ENCODE results near the gene C11orf65.

Gene C11orf65

DNA sequence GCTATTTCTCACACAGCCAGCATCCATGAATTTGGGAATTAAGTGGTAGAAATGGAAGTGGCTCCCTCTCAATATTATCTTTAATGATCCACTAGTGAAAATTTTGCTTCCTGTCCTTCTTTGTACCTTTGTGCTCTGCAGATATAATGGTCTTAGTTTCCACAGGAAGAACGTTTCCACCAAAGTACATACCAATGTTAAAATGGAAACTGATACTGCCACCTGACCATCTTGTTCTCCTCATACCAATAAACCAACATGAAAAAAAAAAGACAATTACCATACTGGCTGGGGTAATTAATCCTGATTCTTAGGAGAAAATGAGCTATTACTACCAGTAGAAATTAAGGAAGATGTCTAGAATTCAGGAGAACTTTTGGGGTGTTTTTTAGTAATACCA, 32.3 kb downstream of the C11orf65 start:
- no peak overlapping the region for H3K4me3 ChIP-seq (replicated peaks; ENCODE audit: insufficient read depth, low read length)
- H3K27me3 ChIP-seq (ENCODE audit: insufficient read depth, poor library complexity, severe bottlenecking), result no peaks in the 10 kb centered on the region
- TF ChIP-seq SPI1 (IDR thresholded peaks at IDR 0.05; ENCODE audit: borderline replicate concordance, low read depth) (no peak), GABPA (IDR thresholded peaks at IDR 0.05; ENCODE audit: low read depth) (no peak), POLR2AphosphoS5 (IDR thresholded peaks at IDR 0.05; ENCODE audit: low read depth) (no peak)
- TF ChIP-seq, protein P1, sequence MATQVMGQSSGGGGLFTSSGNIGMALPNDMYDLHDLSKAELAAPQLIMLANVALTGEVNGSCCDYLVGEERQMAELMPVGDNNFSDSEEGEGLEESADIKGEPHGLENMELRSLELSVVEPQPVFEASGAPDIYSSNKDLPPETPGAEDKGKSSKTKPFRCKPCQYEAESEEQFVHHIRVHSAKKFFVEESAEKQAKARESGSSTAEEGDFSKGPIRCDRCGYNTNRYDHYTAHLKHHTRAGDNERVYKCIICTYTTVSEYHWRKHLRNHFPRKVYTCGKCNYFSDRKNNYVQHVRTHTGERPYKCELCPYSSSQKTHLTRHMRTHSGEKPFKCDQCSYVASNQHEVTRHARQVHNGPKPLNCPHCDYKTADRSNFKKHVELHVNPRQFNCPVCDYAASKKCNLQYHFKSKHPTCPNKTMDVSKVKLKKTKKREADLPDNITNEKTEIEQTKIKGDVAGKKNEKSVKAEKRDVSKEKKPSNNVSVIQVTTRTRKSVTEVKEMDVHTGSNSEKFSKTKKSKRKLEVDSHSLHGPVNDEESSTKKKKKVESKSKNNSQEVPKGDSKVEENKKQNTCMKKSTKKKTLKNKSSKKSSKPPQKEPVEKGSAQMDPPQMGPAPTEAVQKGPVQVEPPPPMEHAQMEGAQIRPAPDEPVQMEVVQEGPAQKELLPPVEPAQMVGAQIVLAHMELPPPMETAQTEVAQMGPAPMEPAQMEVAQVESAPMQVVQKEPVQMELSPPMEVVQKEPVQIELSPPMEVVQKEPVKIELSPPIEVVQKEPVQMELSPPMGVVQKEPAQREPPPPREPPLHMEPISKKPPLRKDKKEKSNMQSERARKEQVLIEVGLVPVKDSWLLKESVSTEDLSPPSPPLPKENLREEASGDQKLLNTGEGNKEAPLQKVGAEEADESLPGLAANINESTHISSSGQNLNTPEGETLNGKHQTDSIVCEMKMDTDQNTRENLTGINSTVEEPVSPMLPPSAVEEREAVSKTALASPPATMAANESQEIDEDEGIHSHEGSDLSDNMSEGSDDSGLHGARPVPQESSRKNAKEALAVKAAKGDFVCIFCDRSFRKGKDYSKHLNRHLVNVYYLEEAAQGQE (IDR thresholded peaks at IDR 0.05; ENCODE audit: insufficient replicate concordance, low read depth), result no peak
- TF ChIP-seq, protein P2, sequence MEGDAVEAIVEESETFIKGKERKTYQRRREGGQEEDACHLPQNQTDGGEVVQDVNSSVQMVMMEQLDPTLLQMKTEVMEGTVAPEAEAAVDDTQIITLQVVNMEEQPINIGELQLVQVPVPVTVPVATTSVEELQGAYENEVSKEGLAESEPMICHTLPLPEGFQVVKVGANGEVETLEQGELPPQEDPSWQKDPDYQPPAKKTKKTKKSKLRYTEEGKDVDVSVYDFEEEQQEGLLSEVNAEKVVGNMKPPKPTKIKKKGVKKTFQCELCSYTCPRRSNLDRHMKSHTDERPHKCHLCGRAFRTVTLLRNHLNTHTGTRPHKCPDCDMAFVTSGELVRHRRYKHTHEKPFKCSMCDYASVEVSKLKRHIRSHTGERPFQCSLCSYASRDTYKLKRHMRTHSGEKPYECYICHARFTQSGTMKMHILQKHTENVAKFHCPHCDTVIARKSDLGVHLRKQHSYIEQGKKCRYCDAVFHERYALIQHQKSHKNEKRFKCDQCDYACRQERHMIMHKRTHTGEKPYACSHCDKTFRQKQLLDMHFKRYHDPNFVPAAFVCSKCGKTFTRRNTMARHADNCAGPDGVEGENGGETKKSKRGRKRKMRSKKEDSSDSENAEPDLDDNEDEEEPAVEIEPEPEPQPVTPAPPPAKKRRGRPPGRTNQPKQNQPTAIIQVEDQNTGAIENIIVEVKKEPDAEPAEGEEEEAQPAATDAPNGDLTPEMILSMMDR (IDR thresholded peaks at IDR 0.05; ENCODE audit: insufficient read depth, low read length), result no peak
- H3K27ac ChIP-seq (replicated peaks), result no peak overlapping the region
- DNase-seq (ENCODE audit: low read depth in 1 of 2, low spot score in 1 of 2), result no peak

DNA sequence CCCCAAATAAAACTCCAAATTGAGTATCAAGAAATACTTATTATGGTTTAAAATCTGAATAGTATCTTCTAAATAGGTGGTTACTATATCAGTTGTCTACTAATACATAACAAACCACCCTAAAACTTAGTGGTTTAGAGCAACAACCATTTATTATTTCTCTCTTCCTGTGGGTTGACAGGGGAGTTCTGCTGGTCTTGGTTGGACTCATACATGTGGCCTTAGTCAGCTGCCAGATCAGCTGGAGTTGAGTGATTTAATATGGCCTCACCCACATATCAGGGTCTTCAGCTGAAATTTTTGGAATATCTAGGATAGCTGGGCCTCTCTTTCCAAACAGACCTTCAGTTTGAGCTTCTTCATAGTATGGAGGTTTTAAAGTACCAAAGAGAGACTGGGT, 34.5 kb downstream of the C11orf65 start:
- DNase-seq (ENCODE audit: low read depth in 1 of 2, low spot score in 1 of 2), result no peak
- TF ChIP-seq, protein P1 (IDR thresholded peaks at IDR 0.05; ENCODE audit: insufficient replicate concordance, low read depth), result no peak
- TF ChIP-seq SPI1 (IDR thresholded peaks at IDR 0.05; ENCODE audit: borderline replicate concordance, low read depth) (no peak), GABPA (IDR thresholded peaks at IDR 0.05; ENCODE audit: low read depth) (no peak), POLR2AphosphoS5 (IDR thresholded peaks at IDR 0.05; ENCODE audit: low read depth) (no peak)
- TF ChIP-seq, protein P2 (IDR thresholded peaks at IDR 0.05; ENCODE audit: insufficient read depth, low read length), result no peak
- Histone ChIP-seq H3K4me3 (replicated peaks; ENCODE audit: insufficient read depth, low read length) (no peak overlapping the region), H3K27me3 (ENCODE audit: insufficient read depth, poor library complexity, severe bottlenecking) (no peaks in the 10 kb centered on the region), H3K27ac (replicated peaks) (no peak overlapping the region)

DNA sequence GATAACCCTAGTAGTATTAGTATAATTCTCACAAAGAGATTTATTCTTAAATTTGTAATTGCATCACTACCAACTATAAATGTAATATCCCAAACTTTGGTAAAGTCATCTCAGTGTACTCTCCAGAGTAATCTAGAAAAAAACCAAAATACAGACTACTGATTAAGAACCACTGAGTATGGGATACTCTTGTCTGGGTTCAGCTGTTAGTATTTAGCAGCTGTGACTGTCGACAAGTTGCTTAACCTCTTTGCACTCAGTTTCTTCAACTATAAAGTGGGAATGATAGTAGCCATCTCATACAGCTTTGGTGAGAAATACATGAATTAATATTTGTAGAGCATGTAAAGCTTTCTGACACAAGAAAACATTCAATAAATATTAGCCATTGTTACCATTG, 35.3 kb downstream of the C11orf65 start:
- no peak overlapping the region for H3K27ac ChIP-seq (replicated peaks)
- no peak overlapping the region for H3K4me3 ChIP-seq (replicated peaks; ENCODE audit: insufficient read depth, low read length)
- no peak for DNase-seq (ENCODE audit: low read depth in 1 of 2, low spot score in 1 of 2)

More for the DNA sequence above, 35.3 kb downstream of the C11orf65 start:
- TF ChIP-seq GABPA (IDR thresholded peaks at IDR 0.05; ENCODE audit: low read depth) (no peak), SPI1 (IDR thresholded peaks at IDR 0.05; ENCODE audit: borderline replicate concordance, low read depth) (no peak), POLR2AphosphoS5 (IDR thresholded peaks at IDR 0.05; ENCODE audit: low read depth) (no peak)
- TF ChIP-seq, protein P2 (IDR thresholded peaks at IDR 0.05; ENCODE audit: insufficient read depth, low read length), result no peak
- TF ChIP-seq, protein P1 (IDR thresholded peaks at IDR 0.05; ENCODE audit: insufficient replicate concordance, low read depth), result no peak
- H3K27me3 ChIP-seq (ENCODE audit: insufficient read depth, poor library complexity, severe bottlenecking), result no peaks in the 10 kb centered on the region

Measured in HL-60 (cell line).